ENCODE measurements around the gene KBTBD8.

Gene KBTBD8, protein sequence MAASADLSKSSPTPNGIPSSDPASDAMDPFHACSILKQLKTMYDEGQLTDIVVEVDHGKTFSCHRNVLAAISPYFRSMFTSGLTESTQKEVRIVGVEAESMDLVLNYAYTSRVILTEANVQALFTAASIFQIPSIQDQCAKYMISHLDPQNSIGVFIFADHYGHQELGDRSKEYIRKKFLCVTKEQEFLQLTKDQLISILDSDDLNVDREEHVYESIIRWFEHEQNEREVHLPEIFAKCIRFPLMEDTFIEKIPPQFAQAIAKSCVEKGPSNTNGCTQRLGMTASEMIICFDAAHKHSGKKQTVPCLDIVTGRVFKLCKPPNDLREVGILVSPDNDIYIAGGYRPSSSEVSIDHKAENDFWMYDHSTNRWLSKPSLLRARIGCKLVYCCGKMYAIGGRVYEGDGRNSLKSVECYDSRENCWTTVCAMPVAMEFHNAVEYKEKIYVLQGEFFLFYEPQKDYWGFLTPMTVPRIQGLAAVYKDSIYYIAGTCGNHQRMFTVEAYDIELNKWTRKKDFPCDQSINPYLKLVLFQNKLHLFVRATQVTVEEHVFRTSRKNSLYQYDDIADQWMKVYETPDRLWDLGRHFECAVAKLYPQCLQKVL

DNA sequence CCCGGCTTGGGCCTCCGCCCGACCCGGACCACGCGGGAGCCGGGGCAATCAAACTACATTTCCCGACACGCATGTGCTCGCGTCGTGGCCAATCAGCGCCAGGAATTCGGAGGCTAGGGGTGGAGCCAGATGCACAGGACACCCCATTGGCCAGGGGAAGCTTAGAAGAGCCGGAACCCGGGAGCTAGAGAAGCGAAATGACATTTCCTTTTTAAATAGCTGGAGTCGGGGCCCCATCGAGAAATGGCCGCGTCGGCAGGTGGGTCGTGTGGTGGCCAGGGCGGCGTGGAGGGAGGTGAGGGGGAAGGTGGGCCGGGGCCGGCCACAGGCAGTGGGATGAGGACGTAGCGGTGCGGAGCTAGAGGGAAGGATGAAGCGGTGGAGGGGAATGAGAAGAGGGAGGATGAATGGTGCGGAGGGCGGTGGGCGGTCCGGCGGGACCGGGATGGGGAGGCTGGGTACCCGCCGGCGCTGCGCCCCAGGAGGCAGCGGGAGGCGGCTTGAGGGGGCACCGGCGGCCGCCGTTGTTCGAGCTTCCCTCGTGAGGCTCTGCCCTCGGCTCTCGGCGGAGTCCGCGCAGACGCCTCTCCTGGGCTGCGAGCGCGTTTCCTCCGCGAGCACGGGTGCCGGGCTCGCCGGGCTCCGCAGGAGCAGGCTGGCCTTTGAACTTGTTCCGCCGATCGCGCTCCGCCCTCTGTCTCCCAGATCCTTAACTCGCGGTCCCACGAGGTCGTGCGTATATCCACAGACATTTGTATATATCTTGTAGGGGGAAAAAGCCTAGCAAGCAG, at the start of gene KBTBD8:
KBTBD8 (plus strand) TSS at position 195 of the 791 bp plus-strand sequence; CDS start at position 244, 49 bp downstream.
- peak; percentile 96 for FAIRE-seq

- FAIRE-seq: no peak
Observed at GRCh38 chr3:66948838-66949237, 49.3 kb upstream of the KBTBD8 start.

DNA sequence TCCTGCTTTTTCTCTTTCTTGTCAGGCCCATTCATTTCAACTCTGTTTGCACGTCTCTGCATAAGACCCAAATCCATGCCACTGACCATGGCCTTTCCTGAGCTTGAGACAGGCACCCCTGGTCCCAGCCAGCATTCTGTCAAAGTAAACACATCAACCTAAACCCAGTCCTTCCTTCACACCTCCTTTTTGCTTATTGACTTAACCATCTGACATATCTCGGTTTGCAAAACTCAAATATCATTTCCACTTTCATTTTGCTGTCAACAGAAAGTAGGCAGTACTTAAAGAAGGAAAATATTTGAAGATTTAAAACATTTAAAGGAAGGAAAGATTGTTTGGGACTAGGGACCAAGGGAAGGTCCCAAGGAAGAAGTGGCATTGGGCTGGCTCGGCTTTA, 48.2 kb upstream of the KBTBD8 start:
- FAIRE-seq: no peak

GRCh38 chr3:66952357-66952756, 45.8 kb upstream of the KBTBD8 start:
- no peak for FAIRE-seq

DNA sequence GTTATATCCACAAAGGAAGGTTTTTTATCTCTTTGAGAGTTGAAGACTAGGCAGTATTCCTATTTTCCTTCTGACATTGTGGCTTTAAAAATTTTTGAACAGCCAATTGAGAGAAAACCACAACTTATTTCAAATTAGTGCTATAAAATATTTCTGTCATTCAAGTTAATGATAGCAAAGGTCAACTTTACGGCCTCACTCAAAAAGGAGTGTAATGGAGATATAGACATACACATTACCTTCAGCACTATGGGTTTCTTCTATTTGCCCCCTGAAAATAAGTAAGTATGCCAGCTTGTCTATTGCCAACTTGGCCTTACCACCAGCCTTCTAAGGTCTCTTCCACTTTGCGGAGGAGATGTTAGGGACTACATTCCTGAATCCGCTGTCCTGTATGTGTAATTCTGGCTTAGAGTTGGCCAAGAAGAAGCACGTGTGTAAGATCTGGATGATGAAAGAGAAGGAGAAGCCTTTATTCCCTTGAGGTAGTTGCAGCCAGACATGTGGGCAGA, 44.1 kb upstream of the KBTBD8 start:
- FAIRE-seq: no peak

GRCh38 chr3:66956742-66957141, 41.4 kb upstream of the KBTBD8 start:
- no peak for FAIRE-seq

GRCh38 chr3:66957367-66957766, 40.7 kb upstream of the KBTBD8 start:
- no peak for FAIRE-seq

- no peak for FAIRE-seq
Observed at GRCh38 chr3:66958067-66958466, 40.0 kb upstream of the KBTBD8 start.

GRCh38 chr3:66962664-66963063, 35.4 kb upstream of the KBTBD8 start:
- FAIRE-seq: no peak

GRCh38 chr3:66971245-66971644, 26.9 kb upstream of the KBTBD8 start:
- FAIRE-seq: no peak

DNA sequence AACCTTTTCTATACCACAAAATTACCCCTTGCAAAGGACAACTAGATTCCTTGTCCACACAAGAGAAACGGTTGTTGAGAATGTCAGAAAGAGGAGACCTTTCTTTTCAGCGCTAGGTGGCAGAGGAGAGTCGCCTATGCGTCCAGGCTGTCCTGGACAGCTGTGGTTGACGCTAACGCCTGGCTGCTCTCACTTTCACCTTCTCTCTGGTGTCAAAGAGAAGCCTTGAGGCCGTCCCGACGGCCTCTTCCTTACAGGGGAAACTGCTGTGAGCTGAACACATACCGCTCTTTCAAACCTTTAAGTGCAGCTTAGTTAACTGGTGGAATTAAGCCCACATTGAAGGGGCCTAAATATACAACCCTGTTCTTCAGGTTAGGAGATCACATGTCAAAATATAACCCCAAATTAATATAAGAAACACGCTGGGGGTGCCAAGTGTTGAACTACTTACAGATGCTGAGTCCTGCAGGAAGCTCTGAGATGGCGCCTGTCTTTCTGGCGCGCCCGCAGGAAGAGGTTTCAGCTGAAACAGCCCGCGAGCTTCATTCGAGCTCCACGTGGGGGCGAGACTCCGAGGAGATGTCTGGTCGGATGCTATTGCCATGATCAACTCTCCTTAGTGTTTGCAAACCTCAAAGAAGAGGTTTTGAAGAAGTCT, 26.1 kb upstream of the KBTBD8 start:
- peak; percentile 11 for FAIRE-seq

GRCh38 chr3:66980791-66981190, 17.3 kb upstream of the KBTBD8 start:
- FAIRE-seq: no peak

- FAIRE-seq: no peak
Observed at GRCh38 chr3:66983101-66983500, 15.0 kb upstream of the KBTBD8 start.

DNA sequence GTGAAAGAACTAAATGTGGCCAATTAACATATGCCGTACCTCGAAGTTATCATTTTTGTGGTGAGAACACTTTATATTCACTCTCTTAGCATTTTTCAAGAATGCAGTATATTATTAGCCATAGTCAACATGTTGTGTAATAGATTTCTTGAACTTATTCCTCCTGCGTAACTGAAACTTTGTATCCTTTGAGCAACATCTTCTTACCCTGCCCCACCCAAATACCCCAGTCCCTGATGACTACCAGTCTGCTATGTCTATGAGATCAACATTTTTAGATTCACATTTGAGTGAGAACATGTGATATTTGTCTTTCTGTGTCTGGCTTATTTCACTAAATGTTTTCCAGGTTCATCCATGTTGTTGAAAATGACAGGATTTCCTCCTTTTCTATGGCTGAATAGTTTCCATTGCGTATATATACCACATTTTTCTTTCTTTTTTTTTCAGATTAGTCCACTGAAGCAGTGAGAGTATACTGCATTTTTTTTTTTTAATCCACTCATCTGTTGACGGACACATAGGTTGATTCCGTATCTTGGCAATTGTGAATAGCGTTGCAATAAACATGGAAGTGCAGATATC, 12.7 kb upstream of the KBTBD8 start:
- FAIRE-seq: no peak

- no peak for FAIRE-seq
Observed at GRCh38 chr3:66986406-66986805, 11.7 kb upstream of the KBTBD8 start.

DNA sequence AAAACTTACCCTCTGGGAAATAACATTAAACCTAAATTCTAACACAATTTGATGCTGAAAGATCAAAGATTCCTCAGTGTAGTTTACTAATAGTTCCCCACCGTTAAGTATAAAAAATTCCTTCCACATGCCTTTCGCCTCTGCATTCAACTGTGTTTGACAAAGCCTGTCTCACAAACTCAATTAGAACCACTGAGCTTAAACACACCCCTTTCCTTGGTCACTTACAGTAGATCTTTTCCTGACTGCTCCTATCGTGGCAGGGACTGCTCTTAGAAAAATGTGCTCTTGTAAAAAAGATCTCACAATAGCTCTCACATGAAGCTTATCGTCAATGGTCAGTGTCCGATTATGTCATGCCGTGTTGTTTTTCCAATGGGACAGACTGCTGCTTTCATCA, 8.9 kb upstream of the KBTBD8 start:
- FAIRE-seq: no peak

DNA sequence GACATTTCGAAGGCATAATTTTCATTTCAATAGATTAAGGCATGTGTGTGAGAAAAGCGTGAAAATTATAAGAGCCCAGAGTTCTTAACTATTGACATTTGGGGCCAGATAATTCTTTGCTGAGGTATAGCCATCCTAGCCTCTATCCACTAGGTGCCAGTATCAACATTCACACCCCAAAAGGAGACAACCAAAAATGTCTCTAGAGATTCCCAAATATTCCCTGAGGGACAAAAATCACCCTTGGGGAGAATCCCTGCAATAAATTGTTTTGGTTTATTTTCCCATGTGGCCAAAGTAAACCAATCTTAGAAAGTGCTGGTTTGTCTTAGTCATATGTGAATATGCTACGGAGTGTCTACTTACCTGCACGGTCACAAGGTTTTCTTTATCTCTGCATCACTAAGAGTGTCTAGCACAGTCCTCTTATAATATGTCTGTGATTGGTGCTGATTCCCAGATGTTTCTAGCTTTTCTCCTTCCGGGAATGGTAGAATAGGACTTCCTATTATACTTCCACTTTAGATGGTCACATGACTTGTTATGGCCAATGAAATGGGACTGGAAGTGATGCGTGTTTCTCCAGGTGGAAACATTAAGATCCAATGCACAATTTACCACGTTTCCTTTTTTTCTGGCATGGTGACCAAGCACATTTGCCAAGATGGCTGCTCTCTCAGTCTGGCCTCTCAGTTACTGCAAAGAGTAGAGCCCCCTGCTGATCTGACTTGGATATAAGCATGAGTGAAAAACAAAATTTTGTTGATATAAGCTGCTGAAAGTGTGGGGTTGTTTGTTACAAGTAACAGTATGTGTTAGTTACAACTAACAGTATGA, 8.0 kb upstream of the KBTBD8 start:
- no peak for FAIRE-seq

DNA sequence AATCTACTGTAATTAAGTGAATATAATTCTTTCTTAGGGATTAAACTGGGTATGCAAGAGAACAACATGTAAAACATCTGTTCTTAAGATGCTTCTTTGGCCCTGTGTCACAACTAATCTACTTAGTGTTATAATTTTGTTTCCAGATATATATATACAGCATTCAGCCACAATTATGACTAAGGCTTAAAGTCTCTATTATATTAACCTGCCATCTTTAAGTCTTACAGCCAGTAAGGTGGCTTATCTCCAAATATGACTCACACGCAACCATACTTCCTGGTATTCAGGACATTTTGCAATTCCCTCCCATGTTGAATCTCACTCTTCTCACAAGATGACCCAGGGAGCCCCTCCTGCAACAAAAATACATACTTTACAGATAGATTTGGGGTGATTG, 6.6 kb upstream of the KBTBD8 start:
- no peak for FAIRE-seq

DNA sequence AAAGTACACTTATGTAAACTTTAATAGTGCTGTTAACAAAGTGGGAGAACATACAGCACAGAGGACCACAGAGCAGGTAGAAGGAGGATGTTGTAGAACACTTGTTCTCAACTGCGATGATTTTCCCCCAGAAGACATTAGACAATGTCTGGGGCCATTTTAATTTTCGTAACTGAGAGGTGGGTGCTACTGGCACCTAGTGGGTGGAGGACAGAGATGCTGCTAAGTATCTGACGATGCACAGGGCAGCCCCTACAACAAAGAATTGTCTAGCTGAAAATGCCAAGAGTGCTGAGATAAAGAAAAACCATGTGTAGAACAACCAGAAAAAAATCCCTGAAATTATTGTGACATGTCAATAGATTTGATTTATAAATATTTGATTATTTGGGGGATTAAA, 5.0 kb upstream of the KBTBD8 start:
- FAIRE-seq: no peak

DNA sequence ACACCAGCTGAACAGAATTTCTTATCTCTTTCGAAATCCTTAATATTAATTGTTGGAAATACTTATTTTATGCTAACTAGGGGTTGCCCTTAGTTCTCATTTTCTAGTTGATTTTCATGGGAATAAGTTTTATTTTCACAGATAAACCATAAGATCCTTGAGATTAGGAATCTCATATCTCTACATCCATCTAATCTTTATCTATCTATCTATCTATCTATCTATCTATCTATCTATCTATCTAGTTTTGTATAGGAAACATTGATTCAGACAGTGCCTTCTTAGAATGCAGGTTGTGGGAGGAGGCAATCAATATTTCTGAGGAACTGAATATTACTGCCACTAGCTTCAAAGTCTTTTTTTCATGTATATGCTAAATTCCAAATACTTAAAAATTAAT, 3.5 kb upstream of the KBTBD8 start:
- no peak for FAIRE-seq

- no peak for FAIRE-seq
Observed at GRCh38 chr3:66996696-66997095, 1.4 kb upstream of the KBTBD8 start.

Measured in A204.1 (cell line).